ENCODE results near the gene CACNA1B.

CACNA1B gene

GRCh38 chr9:138064547-138064946 lies 187.0 kb downstream of the CACNA1B start:
- FAIRE-seq (no peak), DNase-seq (ENCODE audit: insufficient read length, low spot score) (no peak)

GRCh38 chr9:138065287-138065686 lies 187.7 kb downstream of the CACNA1B start:
- FAIRE-seq, result no peak
- DNase-seq (ENCODE audit: insufficient read length, low spot score), result no peak

GRCh38 chr9:138066049-138066448 lies 188.5 kb downstream of the CACNA1B start:
- FAIRE-seq, result no peak
- DNase-seq (ENCODE audit: insufficient read length, low spot score), result no peak

GRCh38 chr9:138067613-138068367 lies 190.2 kb downstream of the CACNA1B start:
- FAIRE-seq, result no peak

GRCh38 chr9:138068601-138069035 lies 191.0 kb downstream of the CACNA1B start:
- no peak for DNase-seq (ENCODE audit: insufficient read length, low spot score)
- no peak for FAIRE-seq

More at GRCh38 chr9:138067613-138068367, 190.2 kb downstream of the CACNA1B start:
- no peak for DNase-seq (ENCODE audit: insufficient read length, low spot score)

- DNase-seq (ENCODE audit: insufficient read length, low spot score), result no peak
- FAIRE-seq, result no peak
Observed at GRCh38 chr9:138069731-138070456, 192.3 kb downstream of the CACNA1B start.

GRCh38 chr9:138070815-138071214 lies 193.2 kb downstream of the CACNA1B start:
- DNase-seq (ENCODE audit: insufficient read length, low spot score), result no peak

GRCh38 chr9:138071292-138071691 lies 193.7 kb downstream of the CACNA1B start:
- DNase-seq (ENCODE audit: insufficient read length, low spot score) (no peak), FAIRE-seq (no peak)

More at GRCh38 chr9:138070815-138071214, 193.2 kb downstream of the CACNA1B start:
- no peak for FAIRE-seq

- DNase-seq (ENCODE audit: insufficient read length, low spot score) (no peak), FAIRE-seq (no peak)
Observed at GRCh38 chr9:138071731-138072130, 194.1 kb downstream of the CACNA1B start.

GRCh38 chr9:138072161-138072842 lies 194.7 kb downstream of the CACNA1B start:
- DNase-seq (ENCODE audit: insufficient read length, low spot score), result no peak
- no peak for FAIRE-seq

- FAIRE-seq, result no peak
Observed at GRCh38 chr9:138072897-138073296, 195.3 kb downstream of the CACNA1B start.

GRCh38 chr9:138073408-138073807 lies 195.8 kb downstream of the CACNA1B start:
- DNase-seq (ENCODE audit: insufficient read length, low spot score) (no peak), FAIRE-seq (no peak)

More at GRCh38 chr9:138072897-138073296, 195.3 kb downstream of the CACNA1B start:
- DNase-seq (ENCODE audit: insufficient read length, low spot score), result no peak

GRCh38 chr9:138073808-138074207 lies 196.2 kb downstream of the CACNA1B start:
- FAIRE-seq (no peak), DNase-seq (ENCODE audit: insufficient read length, low spot score) (no peak)

- FAIRE-seq (no peak), DNase-seq (ENCODE audit: insufficient read length, low spot score) (no peak)
Observed at GRCh38 chr9:138074516-138074915, 196.9 kb downstream of the CACNA1B start.

- FAIRE-seq, result no peak
Observed at GRCh38 chr9:138075496-138075895, 197.9 kb downstream of the CACNA1B start.

GRCh38 chr9:138075961-138076649 lies 198.5 kb downstream of the CACNA1B start:
- DNase-seq (ENCODE audit: insufficient read length, low spot score), result no peak
- FAIRE-seq, result no peak

More at GRCh38 chr9:138075496-138075895, 197.9 kb downstream of the CACNA1B start:
- no peak for DNase-seq (ENCODE audit: insufficient read length, low spot score)

- FAIRE-seq (no peak), DNase-seq (ENCODE audit: insufficient read length, low spot score) (no peak)
Observed at GRCh38 chr9:138076650-138077009, 199.0 kb downstream of the CACNA1B start.

GRCh38 chr9:138077126-138077525 lies 199.5 kb downstream of the CACNA1B start:
- no peak for FAIRE-seq
- DNase-seq (ENCODE audit: insufficient read length, low spot score), result no peak

- FAIRE-seq, result no peak
- no peak for DNase-seq (ENCODE audit: insufficient read length, low spot score)
Observed at GRCh38 chr9:138077898-138078540, 200.4 kb downstream of the CACNA1B start.

GRCh38 chr9:138078846-138079245 lies 201.3 kb downstream of the CACNA1B start:
- DNase-seq (ENCODE audit: insufficient read length, low spot score) (no peak), FAIRE-seq (no peak)
